B cell (primary cell): ENCODE measurements around the gene ASB4.

Source experiments
- EZH2 ChIP-seq: IDR thresholded peaks from 2 replicates; pipeline ENCODE4 v1.6.1; 2012; ENCODE audit warnings: borderline replicate concordance, low read depth, mild to moderate bottlenecking, moderate library complexity, low read length; ENCODE audit not compliant: insufficient read depth, poor library complexity, severe bottlenecking
- TF ChIP-seq, protein P1 (sequence below): fragments of 200-600 bp; IDR thresholded peaks from one replicate; pipeline ENCODE4 v1.8.0; 2022; ENCODE audit warnings: antibody characterized with exemption, mild to moderate bottlenecking

DNA sequence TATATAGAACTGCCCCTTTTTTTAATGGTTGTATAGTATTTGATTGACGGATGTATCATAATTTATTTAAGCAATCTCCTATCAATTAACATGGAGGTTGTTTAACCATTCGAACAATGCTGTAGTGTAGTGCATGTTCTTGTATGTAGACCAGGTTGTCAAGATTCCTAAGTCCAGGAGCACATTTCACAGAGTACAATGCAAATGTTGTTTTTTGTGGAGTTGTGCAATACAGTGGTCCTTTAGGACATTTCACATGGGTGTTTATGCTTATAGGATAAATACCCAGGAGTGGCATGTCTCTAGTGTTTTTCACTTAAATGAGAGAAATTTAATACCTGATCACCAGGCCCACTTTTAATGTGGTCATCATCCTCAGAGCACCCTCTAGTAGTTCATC, 8.1 kb downstream of the ASB4 start:
- TF ChIP-seq, protein P1, sequence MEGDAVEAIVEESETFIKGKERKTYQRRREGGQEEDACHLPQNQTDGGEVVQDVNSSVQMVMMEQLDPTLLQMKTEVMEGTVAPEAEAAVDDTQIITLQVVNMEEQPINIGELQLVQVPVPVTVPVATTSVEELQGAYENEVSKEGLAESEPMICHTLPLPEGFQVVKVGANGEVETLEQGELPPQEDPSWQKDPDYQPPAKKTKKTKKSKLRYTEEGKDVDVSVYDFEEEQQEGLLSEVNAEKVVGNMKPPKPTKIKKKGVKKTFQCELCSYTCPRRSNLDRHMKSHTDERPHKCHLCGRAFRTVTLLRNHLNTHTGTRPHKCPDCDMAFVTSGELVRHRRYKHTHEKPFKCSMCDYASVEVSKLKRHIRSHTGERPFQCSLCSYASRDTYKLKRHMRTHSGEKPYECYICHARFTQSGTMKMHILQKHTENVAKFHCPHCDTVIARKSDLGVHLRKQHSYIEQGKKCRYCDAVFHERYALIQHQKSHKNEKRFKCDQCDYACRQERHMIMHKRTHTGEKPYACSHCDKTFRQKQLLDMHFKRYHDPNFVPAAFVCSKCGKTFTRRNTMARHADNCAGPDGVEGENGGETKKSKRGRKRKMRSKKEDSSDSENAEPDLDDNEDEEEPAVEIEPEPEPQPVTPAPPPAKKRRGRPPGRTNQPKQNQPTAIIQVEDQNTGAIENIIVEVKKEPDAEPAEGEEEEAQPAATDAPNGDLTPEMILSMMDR, result no peak
- TF ChIP-seq EZH2, result no peak
